Upper lobe of left lung (tissue), 4 donors: ENCODE data around the gene ETNPPL.

Experiments
- EP300 ChIP-seq, 4 donors: sonication (generic); formaldehyde crosslinking; IDR thresholded peaks; one replicate each; pipeline ENCODE4 v1.5.1; 2017; ENCODE audit warnings: antibody characterized with exemption in 4 of 4, control low read depth in 2 of 4
- POLR2A ChIP-seq, 4 donors: fragments of 450-650 bp; IDR thresholded peaks; one replicate each; pipeline ENCODE4 v1.5.1; 2016 to 2017; ENCODE audit warnings: antibody characterized with exemption in 4 of 4, mild to moderate bottlenecking in 2 of 4
- POLR2AphosphoS5 ChIP-seq, 2 donors: sonication (generic); formaldehyde crosslinking; IDR thresholded peaks; one replicate each; pipeline ENCODE4 v1.5.1; 2017; ENCODE audit warnings: antibody characterized with exemption in 2 of 2
- TF ChIP-seq, protein P1 (sequence below), 6 experiments: fragments of 450-650 bp in 4 of 6; fragments of 200-600 bp in 2 of 6; sonication (generic) in 2 of 6; IDR thresholded peaks; one replicate each; pipeline ENCODE4 v1.5.1; 2016 to 2019; ENCODE audit warnings: antibody characterized with exemption in 6 of 6

DNA sequence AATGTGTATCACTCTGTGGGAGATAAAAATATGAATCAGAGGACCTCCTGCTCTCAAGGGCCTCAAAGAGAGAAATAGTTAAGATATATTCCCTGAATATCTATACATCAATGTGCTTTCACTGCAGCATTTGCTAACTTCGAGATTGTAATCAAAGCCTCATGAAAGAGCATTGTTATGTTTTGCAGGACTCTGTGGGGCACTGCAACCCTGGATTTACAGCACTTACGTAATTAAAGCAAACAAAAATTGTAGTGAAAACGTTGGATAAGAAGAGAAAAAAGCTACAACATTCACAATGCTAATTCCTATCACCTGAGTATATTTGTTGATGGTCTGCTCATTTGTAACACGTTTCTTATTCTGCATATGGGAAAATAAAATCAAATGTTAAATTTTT is 48.0 kb downstream of the ETNPPL start:
- TF ChIP-seq, protein P1, sequence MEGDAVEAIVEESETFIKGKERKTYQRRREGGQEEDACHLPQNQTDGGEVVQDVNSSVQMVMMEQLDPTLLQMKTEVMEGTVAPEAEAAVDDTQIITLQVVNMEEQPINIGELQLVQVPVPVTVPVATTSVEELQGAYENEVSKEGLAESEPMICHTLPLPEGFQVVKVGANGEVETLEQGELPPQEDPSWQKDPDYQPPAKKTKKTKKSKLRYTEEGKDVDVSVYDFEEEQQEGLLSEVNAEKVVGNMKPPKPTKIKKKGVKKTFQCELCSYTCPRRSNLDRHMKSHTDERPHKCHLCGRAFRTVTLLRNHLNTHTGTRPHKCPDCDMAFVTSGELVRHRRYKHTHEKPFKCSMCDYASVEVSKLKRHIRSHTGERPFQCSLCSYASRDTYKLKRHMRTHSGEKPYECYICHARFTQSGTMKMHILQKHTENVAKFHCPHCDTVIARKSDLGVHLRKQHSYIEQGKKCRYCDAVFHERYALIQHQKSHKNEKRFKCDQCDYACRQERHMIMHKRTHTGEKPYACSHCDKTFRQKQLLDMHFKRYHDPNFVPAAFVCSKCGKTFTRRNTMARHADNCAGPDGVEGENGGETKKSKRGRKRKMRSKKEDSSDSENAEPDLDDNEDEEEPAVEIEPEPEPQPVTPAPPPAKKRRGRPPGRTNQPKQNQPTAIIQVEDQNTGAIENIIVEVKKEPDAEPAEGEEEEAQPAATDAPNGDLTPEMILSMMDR (IDR thresholded peaks at IDR 0.05): no peak
- TF ChIP-seq EP300 (IDR thresholded peaks at IDR 0.05) (no peak), POLR2A (IDR thresholded peaks at IDR 0.05) (no peak), POLR2AphosphoS5 (IDR thresholded peaks at IDR 0.05) (no peak)
